ENCODE results near the gene RAF1. TPM values are rescaled to one million over a fixed set of nuclear protein-coding genes. Genes with fewer than 3 reads are reported as not detected.

RAF1 gene
- total RNA-seq, 1 experiment from 2014 or later, result 64.3 TPM

GRCh38 chr3:12579905-12580304, 84.0 kb downstream of the RAF1 start:
- H3K27me3 ChIP-seq (ENCODE audit: insufficient read depth, low read length), result no peaks in the 10 kb centered on the region
- DNase-seq (ENCODE audit: low read depth, low spot score) (no peak), ATAC-seq (no peak)
- ChIA-PET RAD21 (ENCODE audit: low non-redundant PET in 1 of 2, low total read pairs in 2 of 2, uncharacterized antibody in 2 of 2, unreplicated experiment in 2 of 2) (no interaction called here), CTCF (no interaction called here), POLR2A (no interaction called here)
- peaks cover 3% of the 10 kb centered on the region; the same call in 1 of the 2 replicates for H3K79me2 ChIP-seq (ENCODE audit: insufficient read depth, low read length)
- intact Hi-C loops (cut with micrococcal nuclease), result no loop called here
- H3K9ac ChIP-seq (ENCODE audit: low read length), result no peak overlapping the region
- H3K9me3 ChIP-seq (ENCODE audit: control insufficient read depth in 1 of 2, insufficient read depth in 1 of 2, low read depth in 1 of 2, low read length in 2 of 2), result no peaks in the 10 kb centered on the region
- no peaks in the 10 kb centered on the region for H3K4me1 ChIP-seq (ENCODE audit: control insufficient read depth in 1 of 2, insufficient read depth in 2 of 2, low read length in 2 of 2)
- H4K20me1 ChIP-seq (ENCODE audit: insufficient read depth), result no peaks in the 10 kb centered on the region; the same call in 1 of the 2 replicates
- TF ChIP-seq TCF7L2 (IDR thresholded peaks at IDR 0.05; ENCODE audit: borderline replicate concordance, extremely low read depth, insufficient read depth, insufficient read length) (no peak), ZNF274 (IDR thresholded peaks at IDR 0.05; ENCODE audit: low read depth, low read length) (no peak), YY1 (IDR thresholded peaks at IDR 0.05; ENCODE audit: extremely low read depth, insufficient replicate concordance, low read depth, low read length) (no peak), SIN3A (IDR thresholded peaks at IDR 0.05; ENCODE audit: low read depth) (no peak), JUND (IDR thresholded peaks at IDR 0.05) (no peak), ZBTB33 (IDR thresholded peaks at IDR 0.05; ENCODE audit: extremely low read depth, insufficient replicate concordance, low read length) (no peak), EZH2phosphoT487 (IDR thresholded peaks at IDR 0.05; ENCODE audit: borderline replicate concordance) (no peak), ELF1 (IDR thresholded peaks at IDR 0.05; ENCODE audit: borderline replicate concordance, low read depth) (no peak), POLR2AphosphoS5 (IDR thresholded peaks at IDR 0.05; ENCODE audit: low read depth, low read length) (no peak), EGR1 (IDR thresholded peaks at IDR 0.05; ENCODE audit: low read depth) (no peak), ATF3 (IDR thresholded peaks at IDR 0.05) (no peak), MAX (IDR thresholded peaks at IDR 0.05) (no peak), CBX3 (IDR thresholded peaks at IDR 0.05; ENCODE audit: low read depth) (no peak), REST (IDR thresholded peaks at IDR 0.05; ENCODE audit: low read depth) (no peak), ZFX (IDR thresholded peaks at IDR 0.05) (no peak), SRF (IDR thresholded peaks at IDR 0.05; ENCODE audit: low read depth) (no peak), CTCF (IDR thresholded peaks at IDR 0.05 in 2 of 3, conservative IDR thresholded peaks at IDR 0.05 in 1 of 3; ENCODE audit: borderline replicate concordance in 1 of 3, insufficient read depth in 1 of 3, low read depth in 2 of 3, low read length in 2 of 3) (no peak), EZH2 (IDR thresholded peaks at IDR 0.05) (no peak)
- no peak overlapping the region for H3K4me2 ChIP-seq (ENCODE audit: low read length)
- H2AFZ ChIP-seq (ENCODE audit: low read depth, low read length, poor library complexity, severe bottlenecking), result no peak overlapping the region
- H3K27ac ChIP-seq (ENCODE audit: low read depth, low read length), result no peak overlapping the region
- H3K4me3 ChIP-seq (replicated peaks in 1 of 2; ENCODE audit: low read depth in 1 of 2, low read length in 2 of 2), result no peak overlapping the region
- H3K9me2 ChIP-seq (ENCODE audit: insufficient read depth), result no peaks in the 10 kb centered on the region
- BruUV-seq (replicated peaks), result no TSS peak
- H3K36me3 ChIP-seq (ENCODE audit: control insufficient read depth in 1 of 2, insufficient read depth in 2 of 2, low read length in 2 of 2), result peaks cover 24 to 52% of the 10 kb centered on the region in 2 experiments
